WERI-Rb-1 (cell line): ENCODE measurements around the gene DUOX1.
"Not testable (repeated sequence)": the region's sequence is repeated elsewhere in the genome, so short reads cannot be mapped to it uniquely, and the experiment has no call there.

Experiments used
- DNase-seq: peaks from one replicate; pipeline ENCODE4 v3.0.0-alpha.2; 2020
- H3K27ac ChIP-seq: fragments of 250-450 bp; sonication (Bioruptor Pico); 2 replicates; pipeline ENCODE4 v1.5.1; 2020; ENCODE audit warnings: mild to moderate bottlenecking, moderate library complexity
- H3K27me3 ChIP-seq: fragments of 250-450 bp; sonication (Bioruptor Pico); 2 replicates; pipeline ENCODE4 v1.5.1; 2021; ENCODE audit warnings: mild to moderate bottlenecking, low read depth, moderate library complexity; ENCODE audit not compliant: insufficient read depth, severe bottlenecking
- H3K36me3 ChIP-seq: fragments of 250-450 bp; sonication (Bioruptor Pico); 2 replicates; pipeline ENCODE4 v1.5.1; 2020; ENCODE audit warnings: mild to moderate bottlenecking, moderate library complexity
- H3K4me3 ChIP-seq: 2 replicates; pipeline ENCODE4 v1.5.1; 2011; ENCODE audit warnings: low read depth, mild to moderate bottlenecking, control low read depth, low read length
- H3K9me3 ChIP-seq: fragments of 250-450 bp; sonication (Bioruptor Pico); 2 replicates; pipeline ENCODE4 v1.5.1; 2021; ENCODE audit warnings: mild to moderate bottlenecking, moderate library complexity; ENCODE audit not compliant: severe bottlenecking
- CTCF ChIP-seq: IDR thresholded peaks from 2 replicates; pipeline ENCODE4 v1.5.1; 2011; ENCODE audit warnings: low read depth, mild to moderate bottlenecking, control low read depth, inconsistent platforms, low read length

Gene DUOX1

GRCh38 chr15:45100884-45101625 is 28.7 kb upstream of the DUOX1 start:
- no peaks in the 10 kb centered on the region for H3K9me3 ChIP-seq
- no peak for TF ChIP-seq CTCF
- H3K4me3 ChIP-seq = no peak overlapping the region
- no peak overlapping the region for H3K27ac ChIP-seq
- no peak for DNase-seq
- no peaks in the 10 kb centered on the region for H3K36me3 ChIP-seq
- no peaks in the 10 kb centered on the region for H3K27me3 ChIP-seq

- no peak overlapping the region for H3K4me3 ChIP-seq
- no peaks in the 10 kb centered on the region for H3K9me3 ChIP-seq
- H3K27ac ChIP-seq = no peak overlapping the region
- no peaks in the 10 kb centered on the region for H3K27me3 ChIP-seq
- no peak for TF ChIP-seq CTCF
- H3K36me3 ChIP-seq = no peaks in the 10 kb centered on the region
- no peak for DNase-seq
These were observed 28.0 kb upstream of the DUOX1 start for GRCh38 chr15:45101749-45102148.

- Histone ChIP-seq H3K4me3 (no peak overlapping the region), H3K27ac (no peak overlapping the region), H3K36me3 (no peaks in the 10 kb centered on the region), H3K9me3 (no peaks in the 10 kb centered on the region), H3K27me3 (no peaks in the 10 kb centered on the region)
- no peak for TF ChIP-seq CTCF
- no peak for DNase-seq
These were observed 27.6 kb upstream of the DUOX1 start for GRCh38 chr15:45102226-45102625.

- H3K36me3 ChIP-seq, H3K4me3 ChIP-seq, H3K27ac ChIP-seq, DNase-seq, H3K27me3 ChIP-seq, H3K9me3 ChIP-seq: not testable (repeated sequence)
These were observed 25.6 kb upstream of the DUOX1 start for GRCh38 chr15:45104170-45104569.

- H3K36me3 ChIP-seq = no peaks in the 10 kb centered on the region
- TF ChIP-seq CTCF = no peak
- H3K9me3 ChIP-seq = no peaks in the 10 kb centered on the region
- no peak overlapping the region for H3K27ac ChIP-seq
- no peak overlapping the region for H3K4me3 ChIP-seq
- no peak for DNase-seq
- peaks cover 7% of the 10 kb centered on the region for H3K27me3 ChIP-seq
These were observed 24.2 kb upstream of the DUOX1 start for GRCh38 chr15:45105586-45105985.

- Histone ChIP-seq H3K27me3 (peaks cover 7% of the 10 kb centered on the region), H3K4me3 (no peak overlapping the region), H3K27ac (no peak overlapping the region), H3K36me3 (no peaks in the 10 kb centered on the region), H3K9me3 (no peaks in the 10 kb centered on the region)
- no peak for DNase-seq
- no peak for TF ChIP-seq CTCF
These were observed 23.6 kb upstream of the DUOX1 start for GRCh38 chr15:45106002-45106790.
